Lower leg skin (tissue), 4 donors: ENCODE measurements around the gene DUSP9. TPM values are rescaled to one million over a fixed set of nuclear protein-coding genes. Genes with fewer than 3 reads are reported as not detected.

Experiments used
- DNase-seq, 2 donors: peaks; one replicate each; pipeline ENCODE4 v3.0.0-alpha.2; 2019; ENCODE audit warnings: low spot score in 2 of 2
- H3K4me3 ChIP-seq: fragments of 200-600 bp; sonication (generic); 2 replicates; pipeline ENCODE4 v1.5.1; 2017; ENCODE audit warnings: mild to moderate bottlenecking, low read depth; ENCODE audit not compliant: poor library complexity, severe bottlenecking
- CTCF ChIP-seq, 3 donors: fragments of 450-650 bp; IDR thresholded peaks; one replicate each; pipeline ENCODE4 v1.5.1; 2016; ENCODE audit warnings: antibody characterized with exemption in 3 of 3, mild to moderate bottlenecking in 3 of 3, moderate library complexity in 2 of 3
- POLR2A ChIP-seq, 2 donors: fragments of 450-650 bp; IDR thresholded peaks; one replicate each; pipeline ENCODE4 v1.6.1; 2016 to 2017; ENCODE audit warnings: antibody characterized with exemption in 2 of 2, mild to moderate bottlenecking in 1 of 2, moderate library complexity in 1 of 2
- WGBS, 2 donors: methylation state at CpG; one replicate each; pipeline ENCODE4 v1.1.5; 2018; 5-methylcytosine and 5-hydroxymethylcytosine counted together
- intact Hi-C: fragments of 100-400 bp; cut with DNase I; formaldehyde crosslinking; loops from one replicate; pipeline ENCODE4 v1.15.0; 2023; ENCODE audit warnings: low total_unique reads
- total RNA-seq, 4 donors: library from RNA; depleted of rRNA; stranded (reverse); fragments of >200 nt; gene quantifications; one replicate each; pipeline ENCODE4 v1.1.0, GENCODE V29; 2016

Gene DUSP9
- total RNA-seq, 4 donors from 2014 or later = 0.13 to 0.20 TPM; not detected in 2

- no peak overlapping the region for H3K4me3 ChIP-seq
- 73 to 80% methylated on average over 7 to 14 of the region's 15 CpGs for WGBS, 2 donors
- no peak for DNase-seq
- TF ChIP-seq POLR2A (IDR thresholded peaks at IDR 0.05) = no peak
- no peak for TF ChIP-seq CTCF (IDR thresholded peaks at IDR 0.05)
- intact Hi-C loops = loop anchor here (10.0 kb wide), 1 partner anchor 230 kb away; no protein-coding TSS in a partner anchor
Observed at GRCh38 chrX:153624196-153625091, 22.6 kb upstream of the DUSP9 start.

- no peak overlapping the region for H3K4me3 ChIP-seq
- intact Hi-C loops = loop anchor here (10.0 kb wide), 1 partner anchor 231 kb away; no protein-coding TSS in a partner anchor
- 92 to 96% methylated on average over 6 to 21 of the region's 21 CpGs for WGBS, 2 donors
- no peak for DNase-seq
- TF ChIP-seq POLR2A (IDR thresholded peaks at IDR 0.05) = no peak
- TF ChIP-seq CTCF (IDR thresholded peaks at IDR 0.05) = no peak
Observed at GRCh38 chrX:153625271-153626024, 21.6 kb upstream of the DUSP9 start.

- 88% methylated on average over 3 to 10 of the region's 16 CpGs for WGBS, 2 donors
- DNase-seq = no peak
- H3K4me3 ChIP-seq = no peak overlapping the region
- TF ChIP-seq POLR2A (IDR thresholded peaks at IDR 0.05) = no peak
- TF ChIP-seq CTCF (IDR thresholded peaks at IDR 0.05) = no peak
- intact Hi-C loops = loop anchor here (10.0 kb wide), 1 partner anchor 231 kb away; no protein-coding TSS in a partner anchor
Observed at GRCh38 chrX:153626025-153626633, 20.9 kb upstream of the DUSP9 start.

- no peak for DNase-seq
- TF ChIP-seq CTCF (IDR thresholded peaks at IDR 0.05) (no peak), POLR2A (IDR thresholded peaks at IDR 0.05) (no peak)
- H3K4me3 ChIP-seq = no peak overlapping the region
- WGBS, 2 donors = 77 to 81% methylated on average over 7 to 33 of the region's 35 CpGs
- intact Hi-C loops = loop anchor here (10.0 kb wide), 1 partner anchor 232 kb away; no protein-coding TSS in a partner anchor
Observed at GRCh38 chrX:153626863-153627674, 19.9 kb upstream of the DUSP9 start.

- intact Hi-C loops = loop anchor here (10.0 kb wide), 1 partner anchor 233 kb away; no protein-coding TSS in a partner anchor
- DNase-seq = no peak
- TF ChIP-seq POLR2A (IDR thresholded peaks at IDR 0.05) (no peak), CTCF (IDR thresholded peaks at IDR 0.05) (no peak)
Observed at GRCh38 chrX:153627675-153628111, 19.3 kb upstream of the DUSP9 start.

More at GRCh38 chrX:153627675-153628111, 19.3 kb upstream of the DUSP9 start:
- H3K4me3 ChIP-seq = no peak overlapping the region
- WGBS, 2 donors = 63 to 74% methylated on average over 7 to 14 of the region's 15 CpGs
